PC-9 (cell line): ENCODE results near the gene KIAA1671.

Experiments used
- CTCF ChIP-seq: fragments of 200-600 bp; sonication (generic); conservative IDR thresholded peaks from 2 replicates; pipeline ENCODE4 v1.6.1; 2017; ENCODE audit warnings: mixed run types, antibody characterized with exemption, mild to moderate bottlenecking, moderate library complexity
- EZH2 ChIP-seq: fragments of 200-600 bp; sonication (generic); IDR thresholded peaks from 2 replicates; pipeline ENCODE4 v1.8.0; 2017; ENCODE audit warnings: antibody characterized with exemption, low read depth

- TF ChIP-seq CTCF = no peak
- no peak for TF ChIP-seq EZH2
These were observed 24.1 kb downstream of the KIAA1671 start for GRCh38 chr22:24976442-24977218.
